Activated CD4-positive, alpha-beta T cell treated with anti-CD3 and anti-CD28 coated beads, Interleukin-2, amount 10 ng/mL, durations not matched to agents 7 days and 5 days (primary cell): ENCODE measurements around the gene PAIP2. TPM values are rescaled to one million over a fixed set of nuclear protein-coding genes. Genes with fewer than 3 reads are reported as not detected.
"Not testable (repeated sequence)": the region's sequence is repeated elsewhere in the genome, so short reads cannot be mapped to it uniquely, and the experiment has no call there.

Experiments used
- CTCF ChIA-PET: fragments of 350-600 bp; sonication (Branson Sonifier 250); formaldehyde crosslinking; loops from one replicate; lab custom pipeline; 2021; ENCODE audit warnings: antibody characterized with exemption; lab: Charles Lee
- POLR2A ChIA-PET: fragments of 350-600 bp; sonication (Branson Sonifier 250); formaldehyde crosslinking; loops from one replicate; lab custom pipeline; 2021; ENCODE audit warnings: antibody characterized with exemption; lab: Charles Lee
- DNase-seq: peaks from one replicate; pipeline ENCODE4 v3.0.0-alpha.2; 2020
- H3K27ac Mint-ChIP-seq: one replicate; pipeline ENCODE4 v1.8.0; 2021; ENCODE audit warnings: mild to moderate bottlenecking, moderate library complexity, mixed read lengths
- H3K27me3 Mint-ChIP-seq: one replicate; pipeline ENCODE4 v1.8.0; 2021; ENCODE audit warnings: mixed read lengths
- H3K36me3 Mint-ChIP-seq: one replicate; pipeline ENCODE4 v1.8.0; 2021; ENCODE audit warnings: low read depth, mixed read lengths
- H3K4me1 Mint-ChIP-seq: one replicate; pipeline ENCODE4 v1.8.0; 2021; ENCODE audit warnings: mixed read lengths
- H3K4me3 Mint-ChIP-seq: one replicate; pipeline ENCODE4 v1.8.0; 2021; ENCODE audit warnings: mild to moderate bottlenecking, moderate library complexity, mixed read lengths
- H3K9me3 Mint-ChIP-seq: one replicate; pipeline ENCODE4 v1.8.0; 2021; ENCODE audit warnings: mixed read lengths
- total RNA-seq, 2 experiments: library from RNA; stranded (reverse); gene quantifications; one replicate each; pipeline ENCODE4 v1.2.3, GENCODE V29; 2021

The PAIP2 gene
- total RNA-seq, 2 experiments from 2014 or later, result 87.0 to 96.0 TPM

- POLR2A ChIA-PET, result no interaction called here
- Mint-ChIP-seq H3K27me3 (no peaks in the 10 kb centered on the region), H3K4me3 (no peak overlapping the region), H3K27ac (peak overlapping the region; percentile 19), H3K4me1 (peaks cover 34% of the 10 kb centered on the region), H3K9me3 (no peaks in the 10 kb centered on the region), H3K36me3 (peaks cover 10% of the 10 kb centered on the region)
- CTCF ChIA-PET, result interaction anchor here (0.6 kb wide), 1 partner anchor 170 kb away, joined by 3 read pairs; no protein-coding TSS in a partner anchor
- DNase-seq, result no peak
These were observed 56.3 kb downstream of the PAIP2 start for GRCh38 chr5:139397921-139398320.

- no peak for DNase-seq
- CTCF ChIA-PET, result interaction anchor here (5.5 kb wide), 1 partner anchor 9 kb away, joined by 43 read pairs; the partner anchor contains the start of gene MZB1
- no peak overlapping the region for H3K27ac Mint-ChIP-seq
- no peak overlapping the region for H3K4me3 Mint-ChIP-seq
- POLR2A ChIA-PET, result no interaction called here
- peaks cover 47% of the 10 kb centered on the region for H3K4me1 Mint-ChIP-seq
- no peaks in the 10 kb centered on the region for H3K9me3 Mint-ChIP-seq
- H3K27me3 Mint-ChIP-seq, result no peaks in the 10 kb centered on the region
- H3K36me3 Mint-ChIP-seq, result peaks cover 10% of the 10 kb centered on the region
These were observed 58.0 kb downstream of the PAIP2 start for GRCh38 chr5:139399501-139400121.

- CTCF ChIA-PET, result interaction anchor here (0.8 to 5.5 kb wide), 7 partner anchors 10 to 149 kb away, joined by 3 to 43 read pairs (median 11); partner anchors contain the start of gene MZB1
- Mint-ChIP-seq H3K36me3 (peaks cover 7% of the 10 kb centered on the region), H3K9me3 (no peaks in the 10 kb centered on the region), H3K4me1 (peaks cover 42% of the 10 kb centered on the region), H3K27ac (no peak overlapping the region), H3K4me3 (no peak overlapping the region), H3K27me3 (no peaks in the 10 kb centered on the region)
- POLR2A ChIA-PET, result no interaction called here
- DNase-seq, result no peak
These were observed 59.9 kb downstream of the PAIP2 start for GRCh38 chr5:139401546-139401945.

- ChIA-PET POLR2A (no interaction called here), CTCF (interaction anchor here (0.8 to 5.5 kb wide), 13 partner anchors 9 to 115 kb away, joined by 3 to 43 read pairs (median 4); partner anchors contain the start of genes DNAJC18 and MZB1)
- Mint-ChIP-seq H3K27me3 (no peaks in the 10 kb centered on the region), H3K36me3 (peaks cover 2% of the 10 kb centered on the region), H3K9me3 (no peaks in the 10 kb centered on the region), H3K4me1 (peaks cover 44% of the 10 kb centered on the region), H3K27ac (peak overlapping the region; percentile 100), H3K4me3 (peak overlapping the region; percentile 92)
- DNase-seq, result no peak
These were observed 61.0 kb downstream of the PAIP2 start for GRCh38 chr5:139402561-139403158.

- DNase-seq, result no peak
- H3K27ac Mint-ChIP-seq, result peak overlapping the region; percentile 100
- CTCF ChIA-PET, result interaction anchor here (0.9 to 5.5 kb wide), 12 partner anchors 8 to 110 kb away, joined by 3 to 43 read pairs (median 6); partner anchors contain the start of genes MZB1 and PROB1
- H3K36me3 Mint-ChIP-seq, result peaks cover 2% of the 10 kb centered on the region
- no peaks in the 10 kb centered on the region for H3K9me3 Mint-ChIP-seq
- peak overlapping the region; percentile 92 for H3K4me3 Mint-ChIP-seq
- no peaks in the 10 kb centered on the region for H3K27me3 Mint-ChIP-seq
- H3K4me1 Mint-ChIP-seq, result peaks cover 47% of the 10 kb centered on the region
- POLR2A ChIA-PET, result interaction anchor here (0.6 kb wide), 1 partner anchor 118 kb away, joined by 3 read pairs; no protein-coding TSS in a partner anchor
These were observed 61.7 kb downstream of the PAIP2 start for GRCh38 chr5:139403418-139403786.

- H3K4me3 Mint-ChIP-seq, result peak within 1 kb of the TSS; percentile 92
- peak; percentile 99 for DNase-seq
- H3K27ac Mint-ChIP-seq, result peak within 1 kb of the TSS; percentile 100
- H3K36me3 Mint-ChIP-seq, result peaks cover 2% of the 10 kb centered on the region
- CTCF ChIA-PET, result interaction anchor here (0.6 to 5.5 kb wide), 10 partner anchors 8 to 110 kb away, joined by 3 to 43 read pairs (median 10); partner anchors contain the start of genes MZB1 and PROB1
- no peaks in the 10 kb centered on the region for H3K27me3 Mint-ChIP-seq
- POLR2A ChIA-PET, result interaction anchor here (0.6 kb wide), 1 partner anchor 119 kb away, joined by 3 read pairs; no protein-coding TSS in a partner anchor
- H3K9me3 Mint-ChIP-seq, result no peaks in the 10 kb centered on the region
- H3K4me1 Mint-ChIP-seq, result peaks cover 47% of the 10 kb centered on the region
These were observed 62.3 kb downstream of the PAIP2 start, which contains the start of gene SPATA24 for GRCh38 chr5:139403787-139404483. Gene SPATA24 (minus strand): TSS chr5:139404089. CDS start chr5:139404060, 29 bp downstream.

GRCh38 chr5:139404484-139404840 is 62.8 kb downstream of the PAIP2 start:
- no peak for DNase-seq
- H3K9me3 Mint-ChIP-seq, result no peaks in the 10 kb centered on the region
- H3K4me3 Mint-ChIP-seq, result peak overlapping the region; percentile 92
- H3K27ac Mint-ChIP-seq, result peak overlapping the region; percentile 100
- H3K4me1 Mint-ChIP-seq, result peaks cover 44% of the 10 kb centered on the region
- POLR2A ChIA-PET, result no interaction called here
- no peaks in the 10 kb centered on the region for H3K27me3 Mint-ChIP-seq
- no peaks in the 10 kb centered on the region for H3K36me3 Mint-ChIP-seq
- CTCF ChIA-PET, result interaction anchor here (0.6 to 5.5 kb wide), 6 partner anchors 7 to 109 kb away, joined by 3 to 43 read pairs (median 10); partner anchors contain the start of gene MZB1

- Mint-ChIP-seq H3K9me3 (no peaks in the 10 kb centered on the region), H3K36me3 (no peaks in the 10 kb centered on the region), H3K4me1 (peaks cover 40% of the 10 kb centered on the region), H3K27me3 (no peaks in the 10 kb centered on the region), H3K27ac (no peak overlapping the region), H3K4me3 (no peak overlapping the region)
- ChIA-PET CTCF (interaction anchor here (0.6 to 5.4 kb wide), 9 partner anchors 9 to 359 kb away, joined by 3 to 31 read pairs (median 3); partner anchors contain the start of gene MZB1), POLR2A (no interaction called here)
- DNase-seq, result no peak
These were observed 65.3 kb downstream of the PAIP2 start for GRCh38 chr5:139406963-139407362.

- H3K36me3 Mint-ChIP-seq, result no peaks in the 10 kb centered on the region
- POLR2A ChIA-PET, result no interaction called here
- H3K4me1 Mint-ChIP-seq, result peaks cover 39% of the 10 kb centered on the region
- H3K9me3 Mint-ChIP-seq, result no peaks in the 10 kb centered on the region
- no peak for DNase-seq
- H3K27me3 Mint-ChIP-seq, result no peaks in the 10 kb centered on the region
- H3K27ac Mint-ChIP-seq, result peak overlapping the region; percentile 60
- no peak overlapping the region for H3K4me3 Mint-ChIP-seq
- CTCF ChIA-PET, result interaction anchor here (0.6 to 5.4 kb wide), 7 partner anchors 9 to 105 kb away, joined by 3 to 31 read pairs (median 3); partner anchors contain the start of gene MZB1
These were observed 65.9 kb downstream of the PAIP2 start for GRCh38 chr5:139407517-139407916.

GRCh38 chr5:139408191-139408590 is 66.5 kb downstream of the PAIP2 start:
- no peak for DNase-seq
- Mint-ChIP-seq H3K4me3 (no peak overlapping the region), H3K27ac (no peak overlapping the region), H3K9me3 (no peaks in the 10 kb centered on the region), H3K36me3 (no peaks in the 10 kb centered on the region), H3K27me3 (no peaks in the 10 kb centered on the region), H3K4me1 (peaks cover 38% of the 10 kb centered on the region)
- ChIA-PET CTCF (interaction anchor here (0.6 to 5.4 kb wide), 5 partner anchors 11 to 190 kb away, joined by 3 to 31 read pairs (median 6); partner anchors contain the start of genes MZB1 and STING1), POLR2A (no interaction called here)

GRCh38 chr5:139409116-139409515 is 67.5 kb downstream of the PAIP2 start:
- peaks cover 38% of the 10 kb centered on the region for H3K4me1 Mint-ChIP-seq
- H3K9me3 Mint-ChIP-seq, H3K36me3 Mint-ChIP-seq, DNase-seq, H3K27me3 Mint-ChIP-seq, H3K4me3 Mint-ChIP-seq, H3K27ac Mint-ChIP-seq, POLR2A ChIA-PET: not testable (repeated sequence)
- CTCF ChIA-PET, result interaction anchor here (1.0 to 5.4 kb wide), 7 partner anchors 9 to 73 kb away, joined by 3 to 31 read pairs (median 6); partner anchors contain the start of genes DNAJC18, MZB1, PROB1 and STING1
